Measurements from ENCODE around the gene NFIC. TPM values are rescaled to one million over a fixed set of nuclear protein-coding genes. Genes with fewer than 3 reads are reported as not detected.
"Not testable (repeated sequence)": the region's sequence is repeated elsewhere in the genome, so short reads cannot be mapped to it uniquely, and the experiment has no call there.

NFIC gene
- total RNA-seq, 1 donor: 42.7 TPM

DNA sequence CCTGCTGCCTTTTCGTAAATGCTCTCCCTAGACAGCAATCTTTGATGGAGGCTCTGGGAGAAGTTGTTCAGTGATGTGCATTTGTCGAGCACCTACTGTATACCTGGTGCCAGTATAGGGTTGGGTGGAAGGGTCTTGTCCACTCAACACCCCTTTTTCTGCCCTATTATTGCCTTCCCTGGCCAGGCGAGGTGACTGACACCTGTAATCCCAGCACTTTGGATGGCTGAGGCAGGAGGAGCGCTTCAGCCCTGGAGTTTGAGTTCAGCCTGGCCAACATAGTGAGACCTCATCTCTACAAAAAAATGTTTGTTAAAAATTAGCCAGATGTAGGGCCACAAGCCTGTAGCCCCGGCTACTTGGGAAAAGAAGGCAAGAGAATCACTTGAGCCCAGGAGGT, 49.3 kb downstream of the NFIC start:
- DNase-seq (ENCODE audit: low read depth): no peak
- H3K4me3 ChIP-seq (ENCODE audit: low read depth, low read length): no peak overlapping the region
- TF ChIP-seq, protein P1, sequence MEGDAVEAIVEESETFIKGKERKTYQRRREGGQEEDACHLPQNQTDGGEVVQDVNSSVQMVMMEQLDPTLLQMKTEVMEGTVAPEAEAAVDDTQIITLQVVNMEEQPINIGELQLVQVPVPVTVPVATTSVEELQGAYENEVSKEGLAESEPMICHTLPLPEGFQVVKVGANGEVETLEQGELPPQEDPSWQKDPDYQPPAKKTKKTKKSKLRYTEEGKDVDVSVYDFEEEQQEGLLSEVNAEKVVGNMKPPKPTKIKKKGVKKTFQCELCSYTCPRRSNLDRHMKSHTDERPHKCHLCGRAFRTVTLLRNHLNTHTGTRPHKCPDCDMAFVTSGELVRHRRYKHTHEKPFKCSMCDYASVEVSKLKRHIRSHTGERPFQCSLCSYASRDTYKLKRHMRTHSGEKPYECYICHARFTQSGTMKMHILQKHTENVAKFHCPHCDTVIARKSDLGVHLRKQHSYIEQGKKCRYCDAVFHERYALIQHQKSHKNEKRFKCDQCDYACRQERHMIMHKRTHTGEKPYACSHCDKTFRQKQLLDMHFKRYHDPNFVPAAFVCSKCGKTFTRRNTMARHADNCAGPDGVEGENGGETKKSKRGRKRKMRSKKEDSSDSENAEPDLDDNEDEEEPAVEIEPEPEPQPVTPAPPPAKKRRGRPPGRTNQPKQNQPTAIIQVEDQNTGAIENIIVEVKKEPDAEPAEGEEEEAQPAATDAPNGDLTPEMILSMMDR (IDR thresholded peaks at IDR 0.05; ENCODE audit: insufficient read depth, low read depth, low read length): no peak

DNA sequence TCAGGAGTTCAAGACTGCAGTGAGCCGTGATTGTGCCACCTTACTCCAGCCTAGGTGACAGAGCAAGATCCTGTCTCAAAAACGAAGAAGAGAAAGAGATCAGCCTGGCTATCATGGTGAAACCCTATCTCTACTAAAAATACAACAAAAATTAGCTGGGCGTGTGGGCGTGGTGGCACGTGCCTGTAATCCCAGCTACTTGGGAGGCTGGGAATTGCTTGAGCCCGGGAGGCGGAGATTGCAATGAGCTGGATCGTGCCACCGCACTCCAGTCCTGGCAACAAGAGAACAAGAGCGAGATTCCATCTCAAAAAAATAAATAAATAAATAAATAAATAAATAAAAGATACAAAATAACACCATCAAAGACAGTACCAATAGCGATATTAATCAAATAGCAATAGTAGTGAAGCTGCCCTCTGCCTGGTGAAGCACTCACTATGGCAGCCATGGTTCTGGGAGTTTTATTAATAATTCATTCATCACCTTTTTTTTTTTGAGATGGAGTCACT, 53.9 kb downstream of the NFIC start:
- DNase-seq (ENCODE audit: low read depth): no peak
- TF ChIP-seq, protein P1 (IDR thresholded peaks at IDR 0.05; ENCODE audit: insufficient read depth, low read depth, low read length): no peak

DNA sequence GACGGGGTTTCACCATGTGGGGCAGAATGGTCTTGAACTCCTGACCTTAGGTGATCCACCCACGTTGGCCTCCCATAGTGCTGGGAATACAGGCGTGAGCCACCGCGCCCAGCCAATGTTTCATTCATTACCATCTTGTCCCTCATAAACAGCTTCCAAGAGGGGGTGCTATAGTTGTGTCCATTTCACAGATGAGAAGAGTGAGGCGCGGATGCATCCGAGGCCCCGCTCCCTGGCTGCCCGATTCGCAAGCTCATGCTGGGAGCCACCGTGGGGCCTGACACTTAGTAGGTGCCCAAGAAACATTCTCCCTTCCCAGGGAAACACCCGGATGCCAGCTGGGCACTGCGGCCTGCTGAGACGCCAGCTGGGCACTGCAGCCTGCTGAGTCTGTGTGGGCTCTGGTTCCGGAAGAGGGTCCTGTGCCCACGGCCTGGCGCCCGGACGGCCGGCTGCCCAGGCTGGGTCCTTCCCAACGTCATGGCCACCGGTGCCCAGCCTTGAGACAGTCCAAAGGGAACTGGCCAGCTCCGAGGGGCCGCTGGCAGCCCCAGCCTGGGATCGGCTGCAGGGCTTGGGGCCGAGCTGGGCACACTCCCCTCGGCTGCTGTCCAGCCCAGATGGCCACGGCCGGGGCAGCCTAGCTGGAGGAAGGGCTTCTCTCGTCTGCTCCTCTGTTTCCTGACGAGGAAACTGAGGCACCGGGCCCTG, 54.7 kb downstream of the NFIC start:
- no peak for DNase-seq (ENCODE audit: low read depth)
- no peak overlapping the region for H3K4me3 ChIP-seq (ENCODE audit: low read depth, low read length)
- TF ChIP-seq, protein P1 (IDR thresholded peaks at IDR 0.05; ENCODE audit: insufficient read depth, low read depth, low read length): no peak

More for the DNA sequence above, 53.9 kb downstream of the NFIC start:
- no peak overlapping the region for H3K4me3 ChIP-seq (ENCODE audit: low read depth, low read length)

GRCh38 chr19:3421656-3422055, 55.3 kb downstream of the NFIC start:
- DNase-seq (ENCODE audit: low read depth); H3K4me3 ChIP-seq (ENCODE audit: low read depth, low read length): not testable (repeated sequence)

- DNase-seq (ENCODE audit: low read depth): peak; percentile 26
Observed at GRCh38 chr19:3423183-3423829, 56.9 kb downstream of the NFIC start.

DNA sequence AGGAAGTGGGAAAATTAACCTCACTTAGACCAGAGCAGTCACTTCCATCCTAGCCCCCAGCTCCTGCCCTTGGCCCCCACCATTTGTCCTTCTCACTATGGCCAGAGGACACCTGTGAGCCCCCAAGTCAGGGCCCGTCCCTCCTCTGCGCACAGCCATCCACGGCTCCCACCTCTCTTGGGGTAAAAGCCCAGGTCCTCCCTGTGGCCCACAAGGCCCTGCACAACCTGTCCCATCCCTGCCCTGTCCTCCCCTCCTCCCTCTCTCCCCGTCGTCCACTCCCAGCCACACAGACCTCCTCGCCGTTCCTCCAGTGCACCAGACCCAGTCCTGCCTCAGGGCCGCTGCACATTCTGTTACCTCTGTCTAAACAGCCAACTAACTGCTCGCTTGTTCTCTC, 60.0 kb downstream of the NFIC start:
- no peak for DNase-seq (ENCODE audit: low read depth)
- H3K4me3 ChIP-seq (ENCODE audit: low read depth, low read length): no peak overlapping the region
- TF ChIP-seq, protein P1 (IDR thresholded peaks at IDR 0.05; ENCODE audit: insufficient read depth, low read depth, low read length): no peak

More at GRCh38 chr19:3423183-3423829, 56.9 kb downstream of the NFIC start:
- H3K4me3 ChIP-seq (ENCODE audit: low read depth, low read length): no peak overlapping the region
- TF ChIP-seq, protein P1 (IDR thresholded peaks at IDR 0.05; ENCODE audit: insufficient read depth, low read depth, low read length): no peak

GRCh38 chr19:3430366-3430680, 63.9 kb downstream of the NFIC start:
- H3K4me3 ChIP-seq (ENCODE audit: low read depth, low read length); DNase-seq (ENCODE audit: low read depth): not testable (repeated sequence)

All from fibroblast of villous mesenchyme (primary cell).